ENCODE measurements around the gene FHL3.

- no peak for TF ChIP-seq CTCF (conservative IDR thresholded peaks at IDR 0.05; ENCODE audit: low read depth in 2 of 2)
- no peak for TF ChIP-seq EZH2 (IDR thresholded peaks at IDR 0.05; ENCODE audit: low read depth, unreplicated experiment)
- TF ChIP-seq ZNF114 (CRISPR knock-in tag; IDR thresholded peaks at IDR 0.05): no peak
- TF ChIP-seq POLR2AphosphoS5 (IDR thresholded peaks at IDR 0.05; ENCODE audit: low read depth): no peak
- no peak for TF ChIP-seq CREB1 (CRISPR knock-in tag; IDR thresholded peaks at IDR 0.05; ENCODE audit: low read depth)
- TF ChIP-seq EZH2phosphoT487 (IDR thresholded peaks at IDR 0.05; ENCODE audit: unreplicated experiment): no peak
These were observed 15.1 kb upstream of the FHL3 start for GRCh38 chr1:38020396-38020795.

Data from GM23338 (cell line).